Endothelial cell of umbilical vein (primary cell): Measurements from ENCODE around the gene SUSD2.

ENCODE experiments used
- CTCF ChIP-seq, 2 donors: IDR thresholded peaks; 1 replicate in 1 of 2; 2 replicates in 1 of 2; pipeline ENCODE4 v1.5.1; 2011; ENCODE audit warnings: low read length in 2 of 2, mild to moderate bottlenecking in 2 of 2, moderate library complexity in 2 of 2, control low read depth in 1 of 2, inconsistent platforms in 1 of 2, low read depth in 1 of 2; ENCODE audit not compliant: insufficient read depth in 1 of 2; ENCODE audit errors: extremely low read depth in 1 of 2
- EZH2 ChIP-seq: IDR thresholded peaks from 2 replicates; pipeline ENCODE4 v1.6.1; 2012; ENCODE audit warnings: borderline replicate concordance, low read depth, mild to moderate bottlenecking, moderate library complexity, low read length, inconsistent platforms; ENCODE audit not compliant: severe bottlenecking
- GATA2 ChIP-seq: IDR thresholded peaks from 2 replicates; pipeline ENCODE4 v1.7.0; 2011; ENCODE audit warnings: low read depth, mild to moderate bottlenecking, moderate library complexity, mixed read lengths, low read length; ENCODE audit not compliant: insufficient read length, insufficient read depth
- JUN ChIP-seq: IDR thresholded peaks from 2 replicates; pipeline ENCODE4 v1.6.1; 2011; ENCODE audit warnings: borderline replicate concordance, low read depth; ENCODE audit not compliant: insufficient read length, insufficient read depth
- MYC ChIP-seq: IDR thresholded peaks from one replicate; pipeline ENCODE4 v1.6.1; 2011; ENCODE audit warnings: mild to moderate bottlenecking, low read depth, low read length
- POLR2A ChIP-seq: IDR thresholded peaks from 2 replicates; pipeline ENCODE4 v1.6.1; 2012; ENCODE audit warnings: low read depth, mild to moderate bottlenecking, control low read depth, low read length
- POLR2AphosphoS5 ChIP-seq: IDR thresholded peaks from 2 replicates; pipeline ENCODE4 v1.6.1; 2012; ENCODE audit warnings: low read depth, mild to moderate bottlenecking, control low read depth, low read length, moderate library complexity; ENCODE audit not compliant: insufficient read depth
- TF ChIP-seq, protein P1 (sequence below): IDR thresholded peaks from 2 replicates; pipeline ENCODE4 v1.6.1; 2011; ENCODE audit not compliant: insufficient read depth, insufficient read length

DNA sequence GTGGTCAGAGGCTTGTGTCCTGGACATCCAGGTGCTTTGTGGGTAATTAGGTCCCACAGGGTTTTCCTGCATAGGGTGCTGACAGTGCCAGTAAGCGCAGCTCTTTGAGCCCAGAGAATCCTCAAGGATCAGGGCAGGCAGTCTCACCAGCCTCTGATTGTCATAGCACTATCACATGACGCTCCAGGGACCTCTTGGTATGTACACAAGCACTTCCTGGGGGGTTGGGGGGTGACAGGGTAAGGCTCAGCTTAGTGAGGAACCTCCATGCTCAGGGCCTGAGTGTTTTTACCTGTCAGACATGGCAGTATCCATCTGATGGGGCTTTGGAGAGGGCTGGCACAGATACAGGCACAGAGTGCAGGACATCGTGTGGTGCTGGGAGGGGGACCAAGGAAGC, 27.9 kb upstream of the SUSD2 start:
- TF ChIP-seq POLR2AphosphoS5 (no peak), POLR2A (no peak), CTCF (IDR thresholded peaks at IDR 0.05; ENCODE audit: extremely low read depth in 1 of 2, insufficient read depth in 1 of 2, low read depth in 1 of 2, low read length in 2 of 2) (no peak), GATA2 (no peak), EZH2 (no peak), JUN (no peak), MYC (no peak)
- TF ChIP-seq, protein P1, sequence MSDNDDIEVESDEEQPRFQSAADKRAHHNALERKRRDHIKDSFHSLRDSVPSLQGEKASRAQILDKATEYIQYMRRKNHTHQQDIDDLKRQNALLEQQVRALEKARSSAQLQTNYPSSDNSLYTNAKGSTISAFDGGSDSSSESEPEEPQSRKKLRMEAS = no peak
